Ishikawa (cell line): ENCODE data around the gene YEATS2.

ENCODE experiments used
- EP300 ChIP-seq: IDR thresholded peaks from 2 replicates; pipeline ENCODE4 v1.6.1; 2012; ENCODE audit warnings: borderline replicate concordance
- ZBTB7A ChIP-seq: IDR thresholded peaks from 2 replicates; pipeline ENCODE4 v1.6.1; 2012; ENCODE audit warnings: low read depth

DNA sequence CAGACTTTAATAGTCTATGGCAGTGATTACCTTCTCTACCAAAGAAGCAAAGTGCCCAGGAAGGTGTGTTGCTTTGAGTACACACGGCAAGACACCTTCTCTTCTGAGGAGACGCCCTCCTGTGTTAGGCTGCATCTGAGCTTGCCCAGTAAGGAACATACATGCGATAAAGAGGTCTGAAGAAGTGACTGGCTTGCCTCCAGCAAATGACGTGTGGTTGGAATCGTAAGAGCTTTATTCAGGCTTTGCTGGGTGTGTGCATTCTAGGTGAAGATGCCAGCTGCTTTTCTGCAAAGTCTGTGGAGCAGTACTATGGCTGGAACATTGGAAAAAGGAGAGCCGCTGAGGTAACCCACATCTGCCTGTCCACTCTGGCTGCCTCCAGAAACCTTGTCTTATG, 105.4 kb downstream of the YEATS2 start:
- TF ChIP-seq ZBTB7A = no peak
- no peak for TF ChIP-seq EP300
